CD14-positive monocyte (primary cell): ENCODE results near the gene DEPDC4. TPM values are rescaled to one million over a fixed set of nuclear protein-coding genes. Genes with fewer than 3 reads are reported as not detected.

Experiments
- DNase-seq, 3 donors: peaks; one replicate each; pipeline ENCODE4 v3.0.0-alpha.2; 2011 to 2022
- H2AFZ ChIP-seq: 2 replicates; pipeline ENCODE4 v1.6.0; 2012; ENCODE audit warnings: mild to moderate bottlenecking, low read depth, low read length, inconsistent platforms; ENCODE audit not compliant: insufficient read depth, poor library complexity, severe bottlenecking
- H3K27ac ChIP-seq, 2 donors: 1 replicate in 1 of 2; 2 replicates in 1 of 2; pipeline ENCODE4 v1.5.1; 2012 to 2013; ENCODE audit warnings: low read length in 2 of 2, control low read depth in 1 of 2, inconsistent platforms in 1 of 2, low read depth in 1 of 2, mild to moderate bottlenecking in 1 of 2
- H3K27me3 ChIP-seq, 2 donors: one replicate each; pipeline versions ENCODE4 v1.6.0 to v1.6.1; 2011 to 2013; ENCODE audit warnings: low read length in 2 of 2; ENCODE audit not compliant: control insufficient read depth in 2 of 2, insufficient read depth in 2 of 2
- H3K36me3 ChIP-seq, 2 donors: replicated peaks in 1 of 2; 1 replicate in 1 of 2; 2 replicates in 1 of 2; pipeline versions ENCODE4 v1.5.1 to v1.6.1; 2012 to 2013; ENCODE audit warnings: low read length in 2 of 2, control low read depth in 1 of 2, inconsistent platforms in 1 of 2, mild to moderate bottlenecking in 1 of 2; ENCODE audit not compliant: insufficient read depth in 2 of 2, control insufficient read depth in 1 of 2
- H3K4me1 ChIP-seq, 2 donors: 1 replicate in 1 of 2; 2 replicates in 1 of 2; pipeline versions ENCODE4 v1.5.1 to v1.6.1; 2012 to 2013; ENCODE audit warnings: low read length in 2 of 2, control low read depth in 1 of 2, inconsistent platforms in 1 of 2, mild to moderate bottlenecking in 1 of 2, moderate library complexity in 1 of 2; ENCODE audit not compliant: insufficient read depth in 2 of 2, control insufficient read depth in 1 of 2
- H3K4me2 ChIP-seq: replicated peaks from 2 replicates; pipeline ENCODE3; 2012; ENCODE audit warnings: low read length, moderate library complexity, mild to moderate bottlenecking; ENCODE audit not compliant: poor library complexity, severe bottlenecking; ENCODE audit errors: extremely low read depth
- H3K4me3 ChIP-seq, 3 experiments: fragments of 200-600 bp in 1 of 3; sonication (generic) in 1 of 3; replicated peaks in 1 of 3; 1 replicate in 2 of 3; 2 replicates in 1 of 3; pipeline ENCODE4 v1.5.1; 2011 to 2013; ENCODE audit warnings: low read length in 3 of 3, mild to moderate bottlenecking in 3 of 3, control low read depth in 2 of 3, low read depth in 2 of 3, inconsistent platforms in 1 of 3, moderate library complexity in 1 of 3
- H3K79me2 ChIP-seq: 2 replicates; pipeline ENCODE4 v1.6.0; 2012; ENCODE audit warnings: mild to moderate bottlenecking, control low read depth, inconsistent platforms, low read length, moderate library complexity; ENCODE audit not compliant: insufficient read depth
- H3K9ac ChIP-seq: 2 replicates; pipeline ENCODE4 v1.6.0; 2017; ENCODE audit warnings: low read length, mild to moderate bottlenecking; ENCODE audit not compliant: insufficient read depth, poor library complexity, severe bottlenecking
- H3K9me3 ChIP-seq, 2 donors: replicated peaks in 1 of 2; 1 replicate in 1 of 2; 2 replicates in 1 of 2; pipeline versions ENCODE4 v1.5.1 to v1.6.1; 2012 to 2013; ENCODE audit warnings: low read length in 2 of 2, control low read depth in 1 of 2; ENCODE audit not compliant: control insufficient read depth in 1 of 2, insufficient read depth in 1 of 2
- H4K20me1 ChIP-seq: 2 replicates; pipeline ENCODE4 v1.6.0; 2012; ENCODE audit warnings: mild to moderate bottlenecking, low read length, control low read depth, moderate library complexity; ENCODE audit not compliant: insufficient read depth
- H3K27ac Mint-ChIP-seq, 7 donors: one replicate each; pipeline ENCODE4 v1.8.0; 2020; ENCODE audit warnings: mild to moderate bottlenecking in 7 of 7, mixed read lengths in 7 of 7, moderate library complexity in 6 of 7, inconsistent platforms in 2 of 7
- H3K27me3 Mint-ChIP-seq, 3 donors: one replicate each; pipeline ENCODE4 v1.8.0; 2021 to 2022; ENCODE audit warnings: low read depth in 3 of 3, mild to moderate bottlenecking in 3 of 3, mixed read lengths in 3 of 3, moderate library complexity in 3 of 3, inconsistent platforms in 1 of 3
- H3K36me3 Mint-ChIP-seq, 2 donors: one replicate each; pipeline ENCODE4 v1.8.0; 2020; ENCODE audit warnings: mixed read lengths in 2 of 2, inconsistent platforms in 1 of 2, mild to moderate bottlenecking in 1 of 2
- H3K4me1 Mint-ChIP-seq: one replicate; pipeline ENCODE4 v1.8.0; 2020; ENCODE audit warnings: mild to moderate bottlenecking, mixed read lengths
- H3K4me3 Mint-ChIP-seq, 2 donors: one replicate each; pipeline ENCODE4 v1.8.0; 2020; ENCODE audit warnings: mild to moderate bottlenecking in 2 of 2, mixed read lengths in 2 of 2, moderate library complexity in 1 of 2
- H3K9me3 Mint-ChIP-seq, 7 donors: one replicate each; pipeline ENCODE4 v1.8.0; 2020 to 2022; ENCODE audit warnings: mixed read lengths in 7 of 7, mild to moderate bottlenecking in 6 of 7, moderate library complexity in 6 of 7, inconsistent platforms in 2 of 7
- WGBS: methylation state at CpG from one replicate; pipeline ENCODE4 v1.1.5; 2013; ENCODE audit warnings: missing lambda C conversion rate; ENCODE audit not compliant: insufficient coverage; 5-methylcytosine and 5-hydroxymethylcytosine counted together
- intact Hi-C, 2 donors: fragments of 100-400 bp; cut with micrococcal nuclease; formaldehyde crosslinking; loops; one replicate each; pipeline versions ENCODE4 v1.15.0 to v1.15.1; 2023
- polyA plus RNA-seq, 3 donors: library from polyadenylated mRNA; depleted of rRNA in 1 of 3; unstranded in 2 of 3; stranded (reverse) in 1 of 3; fragments of 300-500 nt in 2 of 3; fragments of >200 nt in 1 of 3; fragmentation: Illumina TruSeq in 2 of 3; gene quantifications; 1 replicate in 2 of 3; 2 replicates in 1 of 3; pipeline ENCODE4 v1.2.3, GENCODE V29; 2012 to 2021
- small RNA-seq: library from RNA; depleted of rRNA; stranded (forward); fragments of <200 nt; gene quantifications from one replicate; pipeline ENCODE3, GENCODE V24; 2012; ENCODE audit warnings: low read depth; ENCODE audit not compliant: insufficient read length
- TF ChIP-seq, protein P1 (sequence below): fragments of 200-600 bp; IDR thresholded peaks from one replicate; pipeline ENCODE4 v1.8.0; 2022; ENCODE audit warnings: antibody characterized with exemption, mild to moderate bottlenecking

Gene DEPDC4
- polyA plus RNA-seq, 3 donors: 0.25 TPM; not detected in 2

DNA sequence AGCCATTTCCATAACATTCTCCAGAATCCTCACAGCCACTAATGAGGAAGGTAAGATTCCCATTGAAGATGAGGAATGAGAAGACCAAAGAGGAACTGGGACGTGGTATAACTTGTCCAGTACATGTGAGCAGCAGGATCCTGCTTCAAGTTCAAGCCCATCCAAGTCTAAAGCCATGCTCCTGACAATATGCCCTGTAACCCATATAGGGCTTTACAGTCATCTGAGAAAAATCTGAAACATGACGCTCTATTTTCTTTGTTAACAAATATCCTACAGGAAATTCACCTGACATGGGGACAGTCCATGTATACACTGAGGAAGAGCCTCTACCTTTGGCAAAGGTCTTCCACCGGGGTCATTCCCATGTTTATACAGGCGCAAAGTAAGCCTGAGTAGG lies 69.4 kb downstream of the DEPDC4 start:
- Mint-ChIP-seq H3K4me1 (peaks cover 17% of the 10 kb centered on the region), H3K36me3 (no peaks in the 10 kb centered on the region), H3K27ac (no peak overlapping the region), H3K27me3 (peaks cover 5 to 7% (median 6%) of the 10 kb centered on the region in 3 donors), H3K4me3 (peak overlapping the region in 1 of 2 donors; percentile 20), H3K9me3 (no peaks in the 10 kb centered on the region)
- Histone ChIP-seq H4K20me1 (no peaks in the 10 kb centered on the region), H3K4me1 (peaks cover 13 to 26% of the 10 kb centered on the region in 2 donors), H2AFZ (no peak overlapping the region), H3K27me3 (peaks cover 0 to 6% of the 10 kb centered on the region in 2 donors), H3K4me3 (no peak overlapping the region), H3K36me3 (no peaks in the 10 kb centered on the region), H3K9me3 (no peaks in the 10 kb centered on the region), H3K4me2 (no peak overlapping the region), H3K79me2 (peaks cover 18% of the 10 kb centered on the region), H3K9ac (no peak overlapping the region), H3K27ac (no peak overlapping the region)
- TF ChIP-seq, protein P1, sequence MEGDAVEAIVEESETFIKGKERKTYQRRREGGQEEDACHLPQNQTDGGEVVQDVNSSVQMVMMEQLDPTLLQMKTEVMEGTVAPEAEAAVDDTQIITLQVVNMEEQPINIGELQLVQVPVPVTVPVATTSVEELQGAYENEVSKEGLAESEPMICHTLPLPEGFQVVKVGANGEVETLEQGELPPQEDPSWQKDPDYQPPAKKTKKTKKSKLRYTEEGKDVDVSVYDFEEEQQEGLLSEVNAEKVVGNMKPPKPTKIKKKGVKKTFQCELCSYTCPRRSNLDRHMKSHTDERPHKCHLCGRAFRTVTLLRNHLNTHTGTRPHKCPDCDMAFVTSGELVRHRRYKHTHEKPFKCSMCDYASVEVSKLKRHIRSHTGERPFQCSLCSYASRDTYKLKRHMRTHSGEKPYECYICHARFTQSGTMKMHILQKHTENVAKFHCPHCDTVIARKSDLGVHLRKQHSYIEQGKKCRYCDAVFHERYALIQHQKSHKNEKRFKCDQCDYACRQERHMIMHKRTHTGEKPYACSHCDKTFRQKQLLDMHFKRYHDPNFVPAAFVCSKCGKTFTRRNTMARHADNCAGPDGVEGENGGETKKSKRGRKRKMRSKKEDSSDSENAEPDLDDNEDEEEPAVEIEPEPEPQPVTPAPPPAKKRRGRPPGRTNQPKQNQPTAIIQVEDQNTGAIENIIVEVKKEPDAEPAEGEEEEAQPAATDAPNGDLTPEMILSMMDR: no peak
- WGBS: 85% methylated on average over 4 of the region's 4 CpGs
- intact Hi-C loops: loop anchor here in 1 of 2 donors (5.0 kb wide), 1 partner anchor 55 kb away; the partner anchor contains the start of gene BLTP3B
- no peak for DNase-seq

DNA sequence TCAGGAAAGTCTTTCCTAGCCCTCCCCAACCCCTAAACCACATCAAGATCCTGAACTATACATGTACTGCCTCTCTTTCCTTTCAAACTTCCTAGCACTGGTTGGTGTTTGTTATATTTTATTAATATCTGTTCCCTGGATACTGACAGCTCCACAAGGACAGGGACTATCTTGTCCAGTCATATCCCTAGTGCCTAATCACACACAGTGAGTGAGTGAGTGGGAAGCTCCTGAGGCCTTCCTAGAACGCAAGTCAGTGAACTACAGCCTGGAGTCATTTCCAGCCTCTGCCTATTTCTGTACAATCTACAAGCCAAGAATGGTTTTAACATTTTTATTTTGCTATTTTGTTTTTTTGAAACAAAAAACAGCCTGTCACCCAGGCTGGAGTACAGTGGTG lies 73.8 kb downstream of the DEPDC4 start:
- H3K9ac ChIP-seq: no peak overlapping the region
- H3K4me2 ChIP-seq: no peak overlapping the region
- TF ChIP-seq, protein P1: no peak
- WGBS: no CpG with 5 or more reads among the region's 1 CpG
- no peaks in the 10 kb centered on the region for H3K79me2 ChIP-seq
- no peaks in the 10 kb centered on the region for H4K20me1 ChIP-seq
- no peak overlapping the region for H2AFZ ChIP-seq
- H3K4me1 Mint-ChIP-seq: peaks cover 2% of the 10 kb centered on the region
- intact Hi-C loops: no loop called here
- H3K27ac Mint-ChIP-seq: no peak overlapping the region
- peaks cover 0 to 2% (median 0%) of the 10 kb centered on the region in 3 donors for H3K27me3 Mint-ChIP-seq
- no peaks in the 10 kb centered on the region for H3K27me3 ChIP-seq
- no peaks in the 10 kb centered on the region for H3K9me3 ChIP-seq
- no peak for DNase-seq
- peaks cover 0 to 7% (median 3%) of the 10 kb centered on the region in 7 donors for H3K9me3 Mint-ChIP-seq
- H3K27ac ChIP-seq: no peak overlapping the region
- no peaks in the 10 kb centered on the region for H3K36me3 Mint-ChIP-seq
- H3K4me3 ChIP-seq: no peak overlapping the region
- no peaks in the 10 kb centered on the region for H3K4me1 ChIP-seq
- no peaks in the 10 kb centered on the region for H3K36me3 ChIP-seq
- no peak overlapping the region for H3K4me3 Mint-ChIP-seq

Small RNA genes lying within 50 kb of the gene (small RNA-seq; reads per million reads assigned to genes)
- not detected for gene RF00019

Other genes starting within 250 kb of the DEPDC4 start
- 10 to 100 TPM; 22.0 to 42.5 (median 33.4) TPM for gene BLTP3B, start 124.2 kb downstream of the DEPDC4 start, polyA plus RNA-seq
- 10 to 100 TPM in 2 of 3 donors, 1 to 10 TPM in 1; 5.5 to 17.8 (median 16.2) TPM for gene ACTR6, start 66.3 kb downstream of the DEPDC4 start, polyA plus RNA-seq
- 10 to 100 TPM; 16.5 to 25.5 (median 20.4) TPM for gene SCYL2, start 98 bp upstream of the DEPDC4 start, polyA plus RNA-seq
- not detected for gene SLC17A8, start 90.0 kb upstream of the DEPDC4 start, polyA plus RNA-seq
- gene NR1H4, start 206.8 kb upstream of the DEPDC4 start, polyA plus RNA-seq: not detected